ENCODE measurements around the gene FAM170B.

The FAM170B gene

GRCh38 chr10:49158404-49158803 is 24.6 kb upstream of the FAM170B start:
- no peak for TF ChIP-seq CTCF (IDR thresholded peaks at IDR 0.05; ENCODE audit: insufficient read depth, low read depth, low read length, missing control alignments)
- DNase-seq (ENCODE audit: low read depth), result no peak

DNA sequence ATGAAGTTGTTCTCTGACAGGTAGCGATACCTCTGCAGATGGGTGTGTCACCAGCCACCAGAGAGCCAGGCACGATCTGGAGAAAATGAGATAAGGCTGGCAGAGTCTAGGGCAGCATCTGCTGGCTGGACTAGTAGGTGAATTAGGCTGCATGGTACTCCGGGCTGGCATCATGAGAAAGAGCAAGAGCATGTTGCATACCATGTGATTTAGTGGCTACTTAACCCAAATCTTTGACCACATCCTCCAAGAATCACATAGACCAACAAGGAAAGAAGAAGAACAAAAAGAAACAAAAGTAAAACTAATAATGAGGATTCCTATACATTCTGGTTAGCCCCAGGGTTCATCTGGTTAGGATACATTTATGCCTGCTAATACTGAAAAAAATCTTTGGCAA is 23.4 kb upstream of the FAM170B start:
- DNase-seq (ENCODE audit: low read depth), result no peak
- H3K4me3 ChIP-seq (ENCODE audit: low read depth, low read length), result no peak overlapping the region
- no peak for TF ChIP-seq CTCF (IDR thresholded peaks at IDR 0.05; ENCODE audit: insufficient read depth, low read depth, low read length, missing control alignments)

More at GRCh38 chr10:49158404-49158803, 24.6 kb upstream of the FAM170B start:
- no peak overlapping the region for H3K4me3 ChIP-seq (ENCODE audit: low read depth, low read length)

DNA sequence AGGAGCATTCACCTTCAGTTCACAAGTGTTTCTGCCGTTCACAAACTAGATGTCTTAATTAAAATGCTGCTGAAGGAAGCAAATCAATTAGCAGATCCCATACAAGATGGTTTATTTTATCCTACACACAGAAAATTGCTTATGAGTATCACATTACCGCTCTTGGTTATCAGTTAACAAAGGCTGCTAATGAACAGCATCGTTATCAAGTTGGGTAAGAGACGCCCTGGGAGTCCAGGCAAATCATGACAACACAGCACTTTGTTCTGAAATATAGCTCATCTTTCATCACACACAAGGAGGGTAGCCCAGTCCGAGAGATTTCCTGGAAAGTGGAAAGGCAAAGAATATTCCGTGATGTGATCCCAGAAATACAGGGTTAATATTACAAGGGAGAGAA is 20.8 kb upstream of the FAM170B start:
- no peak for DNase-seq (ENCODE audit: low read depth)
- no peak overlapping the region for H3K4me3 ChIP-seq (ENCODE audit: low read depth, low read length)
- TF ChIP-seq CTCF (IDR thresholded peaks at IDR 0.05; ENCODE audit: insufficient read depth, low read depth, low read length, missing control alignments), result no peak

GRCh38 chr10:49153971-49154370 is 20.1 kb upstream of the FAM170B start:
- no peak for TF ChIP-seq CTCF (IDR thresholded peaks at IDR 0.05; ENCODE audit: insufficient read depth, low read depth, low read length, missing control alignments)
- H3K4me3 ChIP-seq (ENCODE audit: low read depth, low read length), result no peak overlapping the region
- no peak for DNase-seq (ENCODE audit: low read depth)

- no peak for TF ChIP-seq CTCF (IDR thresholded peaks at IDR 0.05; ENCODE audit: insufficient read depth, low read depth, low read length, missing control alignments)
- no peak overlapping the region for H3K4me3 ChIP-seq (ENCODE audit: low read depth, low read length)
- DNase-seq (ENCODE audit: low read depth), result no peak
These were observed 19.3 kb upstream of the FAM170B start for GRCh38 chr10:49153115-49153514.

DNA sequence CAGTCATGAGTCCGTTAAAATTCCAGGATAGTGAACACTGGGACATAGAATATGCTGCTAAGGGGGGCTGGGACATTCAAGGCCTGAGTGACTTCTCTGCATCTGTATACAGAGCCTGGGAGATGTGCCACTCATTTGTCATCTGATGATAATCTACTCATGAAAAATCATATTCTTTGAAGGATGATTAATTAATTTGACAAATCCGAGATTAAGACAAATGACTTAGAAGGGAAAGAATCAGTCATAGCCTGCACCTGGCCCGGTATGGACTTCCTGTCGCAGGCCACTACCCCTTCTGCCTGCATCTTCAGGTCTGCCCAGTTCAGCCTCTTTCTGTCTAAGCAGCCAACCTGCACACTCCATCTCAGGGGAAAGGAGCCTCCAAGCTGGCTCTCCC is 18.8 kb upstream of the FAM170B start:
- no peak overlapping the region for H3K4me3 ChIP-seq (ENCODE audit: low read depth, low read length)
- TF ChIP-seq CTCF (IDR thresholded peaks at IDR 0.05; ENCODE audit: insufficient read depth, low read depth, low read length, missing control alignments), result no peak
- no peak for DNase-seq (ENCODE audit: low read depth)

GRCh38 chr10:49152037-49152436 is 18.2 kb upstream of the FAM170B start:
- no peak overlapping the region for H3K4me3 ChIP-seq (ENCODE audit: low read depth, low read length)

More at GRCh38 chr10:49152037-49152436, 18.2 kb upstream of the FAM170B start:
- TF ChIP-seq CTCF (IDR thresholded peaks at IDR 0.05; ENCODE audit: insufficient read depth, low read depth, low read length, missing control alignments), result no peak
- DNase-seq (ENCODE audit: low read depth), result no peak

All from GM12865 (cell line).